MM.1S (cell line): ENCODE results near the gene LAMA3.

Experiments
- CTCF ChIP-seq: fragments of 300-600 bp; sonication (generic); IDR thresholded peaks from 2 replicates; pipeline ENCODE4 v1.5.1; 2016; ENCODE audit warnings: antibody characterized with exemption, low read length, mixed read lengths
- EZH2 ChIP-seq: fragments of 300-600 bp; sonication (generic); optimal IDR thresholded peaks from 2 replicates; pipeline ENCODE3; 2017; ENCODE audit warnings: low read depth, mild to moderate bottlenecking, antibody characterized with exemption, low read length, mixed read lengths
- EZH2phosphoT487 ChIP-seq: fragments of 300-600 bp; sonication (generic); IDR thresholded peaks from 2 replicates; pipeline ENCODE4 v1.6.1; 2018; ENCODE audit warnings: antibody characterized with exemption, low read length

- TF ChIP-seq EZH2 (no peak), CTCF (no peak), EZH2phosphoT487 (no peak)
Observed at GRCh38 chr18:23701017-23701416, 11.8 kb downstream of the LAMA3 start.
